Ishikawa (cell line): Measurements from ENCODE around the gene IRF8.

ENCODE experiments used
- CEBPB ChIP-seq: IDR thresholded peaks from 2 replicates; pipeline ENCODE4 v1.6.1; 2012
- CREB1 ChIP-seq: IDR thresholded peaks from 2 replicates; pipeline ENCODE4 v1.6.1; 2012; ENCODE audit warnings: low read depth
- EGR1 ChIP-seq: IDR thresholded peaks from 2 replicates; pipeline ENCODE4 v1.6.1; 2012
- EP300 ChIP-seq: IDR thresholded peaks from 2 replicates; pipeline ENCODE4 v1.6.1; 2012; ENCODE audit warnings: borderline replicate concordance
- FOXM1 ChIP-seq: IDR thresholded peaks from 2 replicates; pipeline ENCODE4 v1.6.1; 2012; ENCODE audit warnings: low read depth, borderline replicate concordance
- MAX ChIP-seq: IDR thresholded peaks from 2 replicates; pipeline ENCODE4 v1.6.1; 2012
- NFIC ChIP-seq: IDR thresholded peaks from 2 replicates; pipeline ENCODE4 v1.6.1; 2012
- RAD21 ChIP-seq: IDR thresholded peaks from 2 replicates; pipeline ENCODE4 v1.6.1; 2012; ENCODE audit warnings: low read depth
- REST ChIP-seq: IDR thresholded peaks from 2 replicates; pipeline ENCODE4 v1.6.1; 2012; ENCODE audit warnings: low read depth, mild to moderate bottlenecking
- TAF1 ChIP-seq: IDR thresholded peaks from 2 replicates; pipeline ENCODE4 v1.6.1; 2012; ENCODE audit warnings: low read depth, mild to moderate bottlenecking
- TCF12 ChIP-seq: IDR thresholded peaks from 2 replicates; pipeline ENCODE4 v1.6.1; 2012; ENCODE audit warnings: low read depth
- TEAD4 ChIP-seq: IDR thresholded peaks from 2 replicates; pipeline ENCODE4 v1.6.1; 2012
- USF1 ChIP-seq: IDR thresholded peaks from 2 replicates; pipeline ENCODE4 v1.6.1; 2012
- YY1 ChIP-seq: IDR thresholded peaks from 2 replicates; pipeline ENCODE4 v1.6.1; 2012; ENCODE audit warnings: low read depth
- ZBTB7A ChIP-seq: IDR thresholded peaks from 2 replicates; pipeline ENCODE4 v1.6.1; 2012; ENCODE audit warnings: low read depth

IRF8 gene

GRCh38 chr16:85929259-85929721, 30.3 kb downstream of the IRF8 start:
- no peak for TF ChIP-seq YY1
- TF ChIP-seq MAX: no peak
- TF ChIP-seq ZBTB7A: no peak
- TF ChIP-seq EP300: no peak
- no peak for TF ChIP-seq CREB1

GRCh38 chr16:85930301-85930700, 31.3 kb downstream of the IRF8 start:
- TF ChIP-seq REST: no peak
- TF ChIP-seq YY1: no peak
- no peak for TF ChIP-seq EP300
- TF ChIP-seq FOXM1: no peak
- no peak for TF ChIP-seq TCF12
- TF ChIP-seq EGR1: no peak
- no peak for TF ChIP-seq MAX
- no peak for TF ChIP-seq RAD21
- no peak for TF ChIP-seq TAF1
- TF ChIP-seq USF1: no peak

- TF ChIP-seq TAF1 (no peak), TEAD4 (no peak), EGR1 (no peak), REST (no peak), FOXM1 (no peak), YY1 (no peak)
These were observed 32.8 kb downstream of the IRF8 start for GRCh38 chr16:85931596-85932402.

GRCh38 chr16:85934210-85934609, 35.2 kb downstream of the IRF8 start:
- TF ChIP-seq TCF12 (no peak), ZBTB7A (no peak), TAF1 (no peak), CREB1 (no peak), EGR1 (no peak), YY1 (no peak), EP300 (no peak), NFIC (no peak), REST (no peak), RAD21 (no peak), USF1 (no peak), FOXM1 (no peak), MAX (no peak), CEBPB (no peak), TEAD4 (no peak)
